Glomerular endothelial cell (primary cell): ENCODE results near the gene GABRR1. TPM values are rescaled to one million over a fixed set of nuclear protein-coding genes. Genes with fewer than 3 reads are reported as not detected.

Experiments used
- total RNA-seq: library from RNA; depleted of rRNA; stranded (reverse); fragments of >200 nt; gene quantifications from 2 replicates; pipeline ENCODE4 v1.2.3, GENCODE V29; 2015

GABRR1 gene
- total RNA-seq, 1 donor from 2014 or later: not detected

Other genes with a start within 250 kb of the GABRR1 start
- 108 and 120 TPM in 2 replicates for gene PNRC1, start 136.6 kb downstream of the GABRR1 start, total RNA-seq
- gene SRSF12, start 99.3 kb downstream of the GABRR1 start, total RNA-seq: 0.18 and 0.44 TPM in 2 replicates
- 6.8 and 12.4 TPM in 2 replicates for gene PM20D2, start 71.3 kb downstream of the GABRR1 start, total RNA-seq
- gene GABRR2, start 97.9 kb upstream of the GABRR1 start, total RNA-seq: 0.18 TPM in 1 of 2 replicates, not detected in the other
- 68.4 and 68.7 TPM in 2 replicates for gene UBE2J1, start 135.4 kb upstream of the GABRR1 start, total RNA-seq
- 3.5 and 11.2 TPM in 2 replicates for gene RRAGD, start 194.9 kb upstream of the GABRR1 start, total RNA-seq
- gene ANKRD6, start 215.8 kb upstream of the GABRR1 start, total RNA-seq: 14.0 and 18.5 TPM in 2 replicates